Activated CD4-positive, alpha-beta T cell treated with anti-CD3 and anti-CD28 coated beads, Interleukin-2, amount 50 U/mL, for 4 hours (primary cell): ENCODE results near the gene IFI27L2.
A peak's percentile ranks its signal among the peaks of the same experiment; 100 is the strongest.

Experiments
- DNase-seq, 2 experiments: peaks; one replicate each; pipeline ENCODE4 v3.0.0-alpha.2; 2020

IFI27L2 gene

GRCh38 chr14:94098326-94098992, 30.9 kb downstream of the IFI27L2 start:
- DNase-seq, result no peak

GRCh38 chr14:94097091-94097490, 32.3 kb downstream of the IFI27L2 start:
- no peak for DNase-seq

- no peak for DNase-seq
These were observed 36.0 kb downstream of the IFI27L2 start for GRCh38 chr14:94093418-94093817.

GRCh38 chr14:94089479-94089878, 39.9 kb downstream of the IFI27L2 start:
- DNase-seq, result no peak

GRCh38 chr14:94088516-94088915, 40.9 kb downstream of the IFI27L2 start:
- no peak for DNase-seq

GRCh38 chr14:94087891-94088290, 41.5 kb downstream of the IFI27L2 start:
- DNase-seq, result no peak

- no peak for DNase-seq
These were observed 48.0 kb downstream of the IFI27L2 start for GRCh38 chr14:94081386-94081820.

GRCh38 chr14:94080621-94081385, 48.6 kb downstream of the IFI27L2 start, which contains the start of the genes DDX24 and IFI27L1:
Gene DDX24, minus strand, starts transcription at chr14:94081202. Its CDS starts 1,460 bp downstream, at chr14:94079742.
Gene IFI27L1, plus strand, starts transcription at chr14:94081310. Its CDS starts 15,628 bp downstream, at chr14:94096938.
- DNase-seq, result peak; percentile 95 to 96

- DNase-seq, result no peak
These were observed 49.3 kb downstream of the IFI27L2 start for GRCh38 chr14:94079891-94080620.

GRCh38 chr14:94077823-94078222, 51.6 kb downstream of the IFI27L2 start:
- no peak for DNase-seq
